GM06990 (cell line): Measurements from ENCODE around the gene ZNF253.
"Not testable (repeated sequence)": the region's sequence is repeated elsewhere in the genome, so short reads cannot be mapped to it uniquely, and the experiment has no call there.

Experiments used
- DNase-seq: peaks from one replicate; pipeline ENCODE4 v3.0.0-alpha.2; 2011; ENCODE audit not compliant: insufficient read length; ENCODE audit errors: extremely low read depth
- H3K27me3 ChIP-seq: replicated peaks from 2 replicates; pipeline ENCODE4 v1.6.0; 2011; ENCODE audit warnings: low read length; ENCODE audit not compliant: control insufficient read depth, insufficient read depth
- H3K36me3 ChIP-seq: 2 replicates; pipeline ENCODE4 v1.5.1; 2011; ENCODE audit warnings: low read length; ENCODE audit not compliant: control insufficient read depth, insufficient read depth
- H3K4me3 ChIP-seq: replicated peaks from 2 replicates; pipeline ENCODE4 v1.5.1; 2011; ENCODE audit warnings: low read depth, mild to moderate bottlenecking, control low read depth, low read length
- TF ChIP-seq, protein P1 (sequence below): IDR thresholded peaks from 2 replicates; pipeline ENCODE4 v1.5.1; 2011; ENCODE audit warnings: low read length, control low read depth, mild to moderate bottlenecking, inconsistent platforms; ENCODE audit not compliant: insufficient read depth, poor library complexity, severe bottlenecking

ZNF253 gene

GRCh38 chr19:19823916-19824315 lies 41.8 kb upstream of the ZNF253 start:
- TF ChIP-seq, protein P1, sequence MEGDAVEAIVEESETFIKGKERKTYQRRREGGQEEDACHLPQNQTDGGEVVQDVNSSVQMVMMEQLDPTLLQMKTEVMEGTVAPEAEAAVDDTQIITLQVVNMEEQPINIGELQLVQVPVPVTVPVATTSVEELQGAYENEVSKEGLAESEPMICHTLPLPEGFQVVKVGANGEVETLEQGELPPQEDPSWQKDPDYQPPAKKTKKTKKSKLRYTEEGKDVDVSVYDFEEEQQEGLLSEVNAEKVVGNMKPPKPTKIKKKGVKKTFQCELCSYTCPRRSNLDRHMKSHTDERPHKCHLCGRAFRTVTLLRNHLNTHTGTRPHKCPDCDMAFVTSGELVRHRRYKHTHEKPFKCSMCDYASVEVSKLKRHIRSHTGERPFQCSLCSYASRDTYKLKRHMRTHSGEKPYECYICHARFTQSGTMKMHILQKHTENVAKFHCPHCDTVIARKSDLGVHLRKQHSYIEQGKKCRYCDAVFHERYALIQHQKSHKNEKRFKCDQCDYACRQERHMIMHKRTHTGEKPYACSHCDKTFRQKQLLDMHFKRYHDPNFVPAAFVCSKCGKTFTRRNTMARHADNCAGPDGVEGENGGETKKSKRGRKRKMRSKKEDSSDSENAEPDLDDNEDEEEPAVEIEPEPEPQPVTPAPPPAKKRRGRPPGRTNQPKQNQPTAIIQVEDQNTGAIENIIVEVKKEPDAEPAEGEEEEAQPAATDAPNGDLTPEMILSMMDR = no peak
- no peak for DNase-seq

GRCh38 chr19:19826875-19827274 lies 38.8 kb upstream of the ZNF253 start:
- no peaks in the 10 kb centered on the region for H3K27me3 ChIP-seq
- DNase-seq = no peak
- H3K36me3 ChIP-seq = no peaks in the 10 kb centered on the region
- TF ChIP-seq, protein P1 = no peak
- no peak overlapping the region for H3K4me3 ChIP-seq

More at GRCh38 chr19:19823916-19824315, 41.8 kb upstream of the ZNF253 start:
- H3K4me3 ChIP-seq = no peak overlapping the region
- H3K27me3 ChIP-seq = no peaks in the 10 kb centered on the region
- H3K36me3 ChIP-seq = no peaks in the 10 kb centered on the region; the same call in 1 of the 2 replicates

DNA sequence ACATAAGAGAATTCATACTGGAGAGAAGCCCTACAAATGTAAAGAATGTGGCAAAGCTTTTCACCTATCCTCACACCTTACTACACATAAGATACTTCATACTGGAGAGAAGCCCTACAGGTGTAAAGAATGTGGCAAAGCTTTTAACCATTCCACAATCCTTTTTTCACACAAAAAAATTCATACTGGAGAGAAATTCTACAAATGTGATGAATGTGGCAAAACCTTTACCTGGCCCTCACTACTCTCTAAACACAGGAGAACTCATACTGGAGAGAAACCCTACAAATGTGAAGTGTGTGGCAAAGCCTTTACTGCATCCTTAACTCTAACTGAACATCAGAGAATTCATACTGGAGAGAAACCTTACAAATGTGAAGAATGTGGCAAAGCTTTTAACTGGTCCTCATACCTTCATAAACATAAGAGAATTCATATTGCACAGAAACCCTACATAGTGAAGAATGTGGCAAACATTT lies 30.1 kb upstream of the ZNF253 start:
- TF ChIP-seq, protein P1 = no peak
- no peak overlapping the region for H3K4me3 ChIP-seq

DNA sequence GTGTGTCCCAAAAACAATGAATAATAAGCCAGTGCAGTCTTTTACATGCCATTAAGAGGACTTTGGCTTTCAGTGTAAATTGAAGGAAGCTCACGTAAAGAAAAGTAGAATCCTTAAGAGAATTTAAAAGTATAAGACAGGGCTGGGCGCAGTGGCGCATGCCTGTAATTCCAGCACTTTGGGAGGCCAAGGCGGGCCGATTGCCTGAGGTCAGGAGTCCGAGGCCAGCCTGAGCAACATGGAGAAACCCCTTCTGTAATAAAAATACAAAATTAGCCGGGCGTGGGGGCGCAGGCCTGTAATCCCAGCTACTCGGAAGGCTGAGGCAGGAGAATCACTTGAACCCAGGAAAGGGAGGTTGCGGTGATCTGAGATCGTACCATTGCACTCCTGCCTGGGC lies 17.9 kb upstream of the ZNF253 start:
- no peaks in the 10 kb centered on the region for H3K36me3 ChIP-seq
- no peaks in the 10 kb centered on the region for H3K27me3 ChIP-seq
- no peak for DNase-seq
- TF ChIP-seq, protein P1 = no peak
- no peak overlapping the region for H3K4me3 ChIP-seq

More for the DNA sequence above, 30.1 kb upstream of the ZNF253 start:
- Histone ChIP-seq H3K27me3 (no peaks in the 10 kb centered on the region), H3K36me3 (no peaks in the 10 kb centered on the region)
- DNase-seq = no peak

DNA sequence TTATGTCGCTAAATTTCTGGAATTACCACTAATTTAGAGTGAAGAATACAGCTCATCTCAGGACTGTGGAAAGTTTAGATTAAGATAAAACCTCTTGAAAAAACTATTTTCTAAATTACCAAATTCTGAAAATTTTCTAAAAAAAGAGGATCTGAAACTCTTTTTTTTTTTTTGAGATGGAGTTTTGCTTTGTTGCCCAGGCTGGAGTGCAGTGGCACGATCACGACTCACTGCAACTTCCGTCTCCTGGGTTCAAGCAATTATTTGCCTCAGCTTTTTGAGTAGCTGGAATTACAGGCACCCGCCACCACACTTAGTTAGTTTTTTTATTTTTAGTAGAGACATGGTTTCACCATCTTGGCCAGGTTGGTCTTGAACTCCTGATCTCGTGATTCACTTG lies 16.6 kb upstream of the ZNF253 start:
- Histone ChIP-seq H3K36me3 (no peaks in the 10 kb centered on the region), H3K4me3 (no peak overlapping the region), H3K27me3 (no peaks in the 10 kb centered on the region)
- TF ChIP-seq, protein P1 = no peak
- no peak for DNase-seq

DNA sequence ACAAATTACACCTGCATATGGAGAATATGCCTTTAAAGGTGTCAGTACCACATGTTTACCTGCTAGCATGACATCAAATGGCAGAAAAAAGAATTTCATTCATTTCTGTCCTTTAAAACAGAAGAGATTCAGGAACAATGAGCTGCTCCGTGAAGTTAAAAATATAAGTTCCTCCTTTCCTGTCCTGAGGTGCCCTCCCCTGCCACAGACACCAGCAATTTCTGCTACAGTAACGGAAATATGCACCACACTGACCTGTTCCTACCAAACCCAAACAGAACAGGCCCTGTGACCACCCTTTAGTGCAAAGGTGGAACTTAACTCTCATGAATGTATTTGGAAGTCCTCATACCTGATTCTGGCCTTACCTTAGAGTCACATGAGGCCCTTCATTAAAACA lies 13.9 kb upstream of the ZNF253 start:
- not testable (repeated sequence) for H3K4me3 ChIP-seq, H3K27me3 ChIP-seq, H3K36me3 ChIP-seq, DNase-seq
